GM12873 (cell line): ENCODE results near the gene GSPT1.
"Not testable (repeated sequence)": the region's sequence is repeated elsewhere in the genome, so short reads cannot be mapped to it uniquely, and the experiment has no call there.

ENCODE experiments used
- TF ChIP-seq, protein P1 (sequence below): IDR thresholded peaks from 2 replicates; pipeline ENCODE4 v1.5.1; 2012; ENCODE audit warnings: low read depth, mild to moderate bottlenecking, moderate library complexity, low read length, control low read depth; ENCODE audit not compliant: insufficient read depth; ENCODE audit errors: missing control alignments

The GSPT1 gene

GRCh38 chr16:11950388-11950787 is 34.6 kb upstream of the GSPT1 start:
- TF ChIP-seq, protein P1, sequence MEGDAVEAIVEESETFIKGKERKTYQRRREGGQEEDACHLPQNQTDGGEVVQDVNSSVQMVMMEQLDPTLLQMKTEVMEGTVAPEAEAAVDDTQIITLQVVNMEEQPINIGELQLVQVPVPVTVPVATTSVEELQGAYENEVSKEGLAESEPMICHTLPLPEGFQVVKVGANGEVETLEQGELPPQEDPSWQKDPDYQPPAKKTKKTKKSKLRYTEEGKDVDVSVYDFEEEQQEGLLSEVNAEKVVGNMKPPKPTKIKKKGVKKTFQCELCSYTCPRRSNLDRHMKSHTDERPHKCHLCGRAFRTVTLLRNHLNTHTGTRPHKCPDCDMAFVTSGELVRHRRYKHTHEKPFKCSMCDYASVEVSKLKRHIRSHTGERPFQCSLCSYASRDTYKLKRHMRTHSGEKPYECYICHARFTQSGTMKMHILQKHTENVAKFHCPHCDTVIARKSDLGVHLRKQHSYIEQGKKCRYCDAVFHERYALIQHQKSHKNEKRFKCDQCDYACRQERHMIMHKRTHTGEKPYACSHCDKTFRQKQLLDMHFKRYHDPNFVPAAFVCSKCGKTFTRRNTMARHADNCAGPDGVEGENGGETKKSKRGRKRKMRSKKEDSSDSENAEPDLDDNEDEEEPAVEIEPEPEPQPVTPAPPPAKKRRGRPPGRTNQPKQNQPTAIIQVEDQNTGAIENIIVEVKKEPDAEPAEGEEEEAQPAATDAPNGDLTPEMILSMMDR = no peak

DNA sequence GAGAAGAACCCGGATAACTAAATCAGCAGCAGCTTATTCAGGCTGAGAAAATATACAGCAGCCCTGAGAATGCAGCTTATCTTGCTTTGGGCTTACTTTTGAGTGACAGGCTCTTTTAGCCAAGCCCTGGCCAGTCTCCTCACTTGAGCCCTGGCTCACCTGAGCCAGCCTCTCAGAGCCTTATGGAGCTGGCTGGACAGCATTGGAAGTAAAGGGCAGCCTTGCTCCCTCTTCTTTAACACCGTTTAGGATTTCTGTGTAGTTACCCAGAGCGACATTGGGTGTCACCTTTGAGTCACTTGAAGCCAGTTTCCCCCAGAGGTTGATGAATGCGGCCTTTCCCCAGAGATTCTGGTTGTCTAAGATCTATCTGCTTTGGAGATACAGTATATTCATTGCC is 33.8 kb upstream of the GSPT1 start:
- TF ChIP-seq, protein P1 = peak; percentile 80

DNA sequence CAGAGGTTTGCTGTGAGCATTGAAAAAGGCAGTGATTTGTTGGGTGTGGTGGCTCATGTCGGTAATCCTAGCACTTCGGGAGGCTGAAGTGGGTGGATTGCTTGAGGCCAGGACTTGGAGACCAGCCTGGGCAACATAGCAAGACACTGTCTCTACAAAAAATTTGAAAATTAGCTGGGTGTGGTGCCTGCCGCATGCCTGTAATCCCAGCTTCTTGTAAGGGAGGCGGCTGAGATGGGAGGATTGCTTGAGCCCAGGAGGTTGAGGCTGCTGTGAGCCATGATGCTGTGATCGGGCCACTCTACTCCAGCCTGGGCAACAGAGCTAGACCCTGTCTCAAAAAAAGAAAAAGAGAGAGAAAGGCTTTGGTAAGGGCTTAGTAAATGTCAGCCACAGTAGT is 33.1 kb upstream of the GSPT1 start:
- TF ChIP-seq, protein P1 = no peak

DNA sequence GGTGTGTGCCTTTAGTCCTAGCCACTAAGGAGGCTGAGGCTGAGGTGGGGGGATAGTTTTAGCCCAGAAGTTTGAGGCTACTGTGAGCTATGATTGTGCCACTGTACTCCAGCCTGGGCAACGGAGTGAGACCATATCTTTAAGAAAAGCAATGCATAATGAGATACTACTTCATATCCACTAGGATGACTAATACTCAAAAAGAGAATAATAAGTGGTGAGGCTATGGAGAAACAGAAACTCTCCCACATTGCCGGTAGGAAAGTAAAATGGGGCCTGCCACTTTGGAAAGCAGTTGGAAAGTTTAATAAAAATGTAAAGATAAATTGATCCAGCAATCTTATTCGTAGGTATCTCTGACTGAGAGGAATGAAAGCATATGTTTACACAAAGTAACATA is 30.7 kb upstream of the GSPT1 start:
- TF ChIP-seq, protein P1 = no peak

GRCh38 chr16:11941945-11942344 is 26.2 kb upstream of the GSPT1 start, which contains the start of gene NPIPB2:
TSS of gene NPIPB2 (minus strand) at chr16:11942045. CDS start at chr16:11942045, 0 bp downstream.
- TF ChIP-seq, protein P1 = not testable (repeated sequence)

GRCh38 chr16:11916524-11917285 is 949 bp upstream of the GSPT1 start:
- TF ChIP-seq, protein P1 = no peak

DNA sequence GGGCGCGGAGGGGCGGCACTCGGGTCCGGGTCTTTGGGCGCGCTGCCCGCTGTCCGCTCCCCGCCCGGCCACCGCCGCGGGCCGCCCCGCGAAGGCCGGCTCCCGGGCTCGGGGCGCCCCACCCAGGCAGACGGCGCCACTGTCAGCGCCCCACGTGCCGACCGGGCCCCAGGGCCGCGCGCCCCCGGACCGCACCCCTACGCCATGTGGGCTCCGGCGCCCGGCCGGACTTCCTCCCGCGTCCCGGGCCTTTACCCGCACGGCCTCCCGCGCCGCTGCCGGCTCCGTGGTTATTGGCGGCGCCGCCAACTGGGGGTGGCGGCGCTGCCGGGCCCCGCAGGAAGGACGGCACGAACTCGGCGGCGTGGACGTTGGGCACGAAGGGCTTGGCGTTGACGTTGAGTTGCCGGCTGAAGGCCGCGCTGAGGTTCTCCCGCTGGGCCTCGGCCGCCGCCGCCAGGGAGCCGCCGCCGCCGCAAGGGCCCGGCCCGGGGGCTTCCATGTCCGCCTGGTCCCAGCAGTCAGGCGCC is 577 bp downstream of the GSPT1 start:
- TF ChIP-seq, protein P1 = peak; percentile 10
